ENCODE results near the gene ATG7.

The ATG7 gene

DNA sequence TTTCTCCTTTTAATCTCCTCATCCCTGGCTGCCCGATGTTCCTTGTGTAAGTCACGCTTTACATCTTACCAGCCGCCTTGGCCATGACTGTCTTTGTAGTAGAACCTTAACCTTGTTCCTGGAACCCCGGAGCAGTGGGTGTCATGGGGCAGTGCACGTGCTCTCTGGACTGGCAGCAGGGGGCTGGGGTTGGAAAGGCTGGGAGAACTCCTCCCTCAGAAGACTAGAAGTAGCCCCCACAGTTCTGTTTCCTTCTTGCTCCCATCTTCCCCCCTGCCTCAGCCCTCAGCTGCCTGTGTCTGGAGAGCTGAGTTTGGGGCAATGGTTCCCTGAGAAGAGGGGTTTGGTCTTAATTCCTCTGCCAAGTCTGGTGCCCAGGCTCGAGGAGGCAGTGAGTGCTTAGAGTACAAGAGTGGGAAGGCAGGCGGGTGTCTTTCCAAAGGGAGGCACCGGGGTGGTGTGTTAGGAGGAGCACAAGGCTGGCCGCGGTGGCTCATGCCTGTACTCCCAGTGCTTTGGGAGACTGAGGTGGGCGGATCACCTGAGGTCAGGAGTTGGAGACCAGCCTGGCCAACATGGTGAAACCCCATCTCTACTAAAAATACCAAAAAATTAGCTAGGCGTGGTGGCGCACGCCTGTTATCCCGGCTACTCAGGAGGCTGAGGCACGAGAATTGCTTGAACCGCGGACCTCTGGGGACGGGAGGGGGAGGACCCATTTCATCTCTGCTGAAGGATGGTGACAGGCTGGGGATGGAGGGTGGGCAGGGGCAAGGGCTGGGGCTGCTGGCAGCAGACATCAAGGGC is 271.1 kb downstream of the ATG7 start:
- FAIRE-seq (no peak), DNase-seq (ENCODE audit: extremely low spot score, insufficient read length, low read depth) (no peak)

- FAIRE-seq: no peak
- no peak for DNase-seq (ENCODE audit: extremely low spot score, insufficient read length, low read depth)
Observed at GRCh38 chr3:11543948-11544387, 271.8 kb downstream of the ATG7 start.

- FAIRE-seq (no peak), DNase-seq (ENCODE audit: extremely low spot score, insufficient read length, low read depth) (no peak)
Observed at GRCh38 chr3:11544412-11545181, 272.4 kb downstream of the ATG7 start.

GRCh38 chr3:11545186-11545851 is 273.1 kb downstream of the ATG7 start:
- no peak for FAIRE-seq

GRCh38 chr3:11546657-11547302 is 274.6 kb downstream of the ATG7 start:
- no peak for DNase-seq (ENCODE audit: extremely low spot score, insufficient read length, low read depth)
- FAIRE-seq: no peak

More at GRCh38 chr3:11545186-11545851, 273.1 kb downstream of the ATG7 start:
- DNase-seq (ENCODE audit: extremely low spot score, insufficient read length, low read depth): no peak

DNA sequence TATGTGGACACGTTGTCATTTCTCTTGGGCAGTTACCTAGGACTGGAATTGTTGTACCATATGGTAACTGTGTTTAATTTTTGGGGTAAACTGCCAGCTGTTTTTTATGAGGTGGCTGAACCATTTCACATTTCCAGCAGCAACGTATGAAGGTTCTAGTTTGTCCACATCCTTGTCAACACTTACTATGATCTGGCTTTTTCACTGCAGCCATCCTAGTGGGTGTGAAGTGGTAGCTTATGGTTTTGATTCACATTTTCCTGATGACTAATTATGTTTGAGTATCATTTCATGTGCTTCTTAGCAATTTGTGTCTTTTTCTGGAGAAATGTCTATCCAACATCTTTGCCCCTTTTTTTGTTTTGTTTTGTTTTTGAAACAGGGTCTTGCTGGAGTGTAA is 275.3 kb downstream of the ATG7 start:
- no peak for FAIRE-seq

DNA sequence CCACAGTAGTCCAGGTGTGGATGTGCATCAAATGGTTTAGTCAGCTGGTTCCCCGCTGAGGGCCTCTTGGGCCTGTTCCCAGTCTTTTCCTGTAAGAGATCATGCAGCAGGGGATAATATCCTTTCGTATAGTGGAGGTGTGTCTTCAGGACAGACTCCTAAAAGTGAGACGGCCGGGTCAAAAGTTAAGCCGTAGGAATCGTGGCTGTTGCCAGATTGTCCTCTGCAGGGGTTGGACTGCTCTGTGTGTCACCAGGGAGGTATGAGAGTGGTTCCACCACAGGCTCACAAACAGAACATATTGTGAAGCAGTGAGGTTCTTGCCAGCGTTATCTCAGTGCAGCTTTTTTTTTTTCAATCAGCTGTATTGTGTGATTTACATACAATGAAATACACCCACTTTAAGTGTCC is 276.5 kb downstream of the ATG7 start:
- FAIRE-seq (no peak), DNase-seq (ENCODE audit: extremely low spot score, insufficient read length, low read depth) (no peak)

More for the DNA sequence above, 275.3 kb downstream of the ATG7 start:
- DNase-seq (ENCODE audit: extremely low spot score, insufficient read length, low read depth): no peak

- FAIRE-seq (no peak), DNase-seq (ENCODE audit: extremely low spot score, insufficient read length, low read depth) (no peak)
Observed at GRCh38 chr3:11549580-11550140, 277.5 kb downstream of the ATG7 start.

GRCh38 chr3:11551036-11551435 is 278.8 kb downstream of the ATG7 start:
- FAIRE-seq: no peak
- DNase-seq (ENCODE audit: extremely low spot score, insufficient read length, low read depth): no peak

DNA sequence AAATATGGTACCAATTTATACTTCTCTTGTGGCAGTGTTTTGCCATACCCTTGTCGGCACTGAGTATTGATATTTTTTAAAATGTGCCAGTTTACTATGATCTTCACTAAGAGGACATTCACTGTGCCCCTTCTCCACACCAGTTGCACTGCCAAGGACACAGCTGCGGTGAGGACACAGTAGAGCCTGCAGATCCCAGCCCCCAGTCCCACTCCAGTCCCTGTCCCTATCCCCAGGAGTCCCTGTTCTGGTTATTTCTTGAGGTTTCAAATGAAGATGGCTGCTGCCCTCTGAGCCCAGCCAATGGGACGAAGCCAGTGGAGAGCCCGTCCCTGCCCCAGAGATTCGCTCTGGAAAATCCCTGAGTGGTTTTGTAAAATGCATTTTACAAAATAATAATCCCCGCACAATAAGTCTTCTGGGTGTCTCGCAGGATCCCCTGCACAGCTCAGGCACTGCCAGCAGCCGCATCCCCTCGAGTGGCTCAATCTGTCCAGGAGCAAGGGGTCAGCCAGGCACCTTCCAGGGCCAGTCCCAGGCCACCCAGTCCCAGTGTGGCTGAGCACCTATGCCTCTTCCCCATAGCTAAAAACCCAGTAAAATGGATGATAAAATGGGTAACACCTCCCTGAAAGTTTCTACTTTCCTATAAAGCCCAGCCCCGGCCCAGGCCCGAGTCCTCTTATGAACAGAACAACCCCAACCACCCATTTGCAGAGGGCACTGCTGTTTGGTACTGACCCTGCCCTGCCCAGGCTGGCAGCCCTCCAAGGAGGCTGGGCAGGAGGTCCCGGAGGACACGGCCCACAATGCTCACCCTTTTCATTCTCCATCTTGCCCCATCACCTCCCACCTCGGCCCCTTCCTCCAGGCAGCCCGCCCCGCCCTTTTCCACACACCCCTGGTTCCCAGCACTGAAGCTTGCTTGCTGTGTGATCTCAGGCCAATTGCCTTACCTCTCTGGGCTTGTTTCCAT is 280.4 kb downstream of the ATG7 start:
- FAIRE-seq (no peak), DNase-seq (ENCODE audit: extremely low spot score, insufficient read length, low read depth) (no peak)

GRCh38 chr3:11553436-11554235 is 281.4 kb downstream of the ATG7 start:
- FAIRE-seq (no peak), DNase-seq (ENCODE audit: extremely low spot score, insufficient read length, low read depth) (no peak)

GRCh38 chr3:11554236-11554610 is 282.0 kb downstream of the ATG7 start:
- DNase-seq (ENCODE audit: extremely low spot score, insufficient read length, low read depth): no peak
- FAIRE-seq: no peak

- no peak for DNase-seq (ENCODE audit: extremely low spot score, insufficient read length, low read depth)
- no peak for FAIRE-seq
Observed at GRCh38 chr3:11554666-11555065, 282.5 kb downstream of the ATG7 start.

- no peak for FAIRE-seq
- no peak for DNase-seq (ENCODE audit: extremely low spot score, insufficient read length, low read depth)
Observed at GRCh38 chr3:11555211-11555782, 283.1 kb downstream of the ATG7 start.

DNA sequence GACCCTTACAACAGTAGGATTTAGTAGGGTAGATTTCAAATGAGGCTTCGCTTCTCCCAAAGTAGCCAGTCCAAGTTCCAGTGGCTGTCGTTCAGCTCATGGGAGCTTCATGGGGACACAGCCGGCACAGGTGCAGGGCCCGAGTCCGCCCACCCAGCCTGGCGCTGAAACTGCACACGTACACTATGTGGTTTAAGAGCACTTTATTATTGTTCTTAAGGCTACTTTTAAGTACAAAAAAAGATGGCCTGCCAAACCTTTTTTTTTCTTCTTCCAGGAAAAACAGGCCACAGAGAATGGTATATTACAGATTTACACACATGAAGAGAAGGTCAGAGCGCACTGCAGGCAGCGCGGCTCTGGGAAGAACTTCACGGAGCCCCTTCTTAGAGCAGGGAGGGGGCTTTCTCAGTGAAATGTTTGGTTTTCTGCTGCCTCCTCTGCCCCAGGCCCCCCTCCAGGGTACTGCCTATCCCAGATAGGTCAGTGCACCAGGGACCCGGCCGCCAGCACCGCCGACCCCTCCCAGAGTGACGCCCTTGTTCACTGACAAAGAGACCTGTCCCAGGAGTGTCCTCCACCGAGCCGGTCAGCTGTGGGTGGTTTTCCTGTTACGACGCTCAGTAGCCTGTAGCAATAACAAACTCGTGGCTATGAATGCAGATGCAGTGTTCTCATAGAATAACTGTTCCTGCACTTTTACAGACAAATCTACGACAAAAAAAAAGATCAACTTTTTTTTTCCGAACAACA is 283.9 kb downstream of the ATG7 start:
- no peak for FAIRE-seq
- DNase-seq (ENCODE audit: extremely low spot score, insufficient read length, low read depth): no peak

GRCh38 chr3:11556851-11557644 is 284.9 kb downstream of the ATG7 start:
- DNase-seq (ENCODE audit: extremely low spot score, insufficient read length, low read depth): no peak
- no peak for FAIRE-seq
